PC-3 (cell line): ENCODE data around the gene DYNC1LI1. TPM values are rescaled to one million over a fixed set of nuclear protein-coding genes. Genes with fewer than 3 reads are reported as not detected.

ENCODE experiments used
- ATAC-seq: fragments of 200-7000 bp; cut with Tn5 transposase; 2 replicates; pipeline ENCODE4 v1.9.1; 2020; ENCODE audit warnings: mild to moderate bottlenecking, moderate library complexity
- BruUV-seq: library from RNA; stranded (reverse); fragments of 400-500 nt; replicated peaks from 2 replicates; lab custom pipeline; 2021; lab: Mats Ljungman, UMichigan
- CTCF ChIA-PET: fragments of 300-600 bp; sonication (Branson Sonifier 250); formaldehyde crosslinking; loops from one replicate; lab custom pipeline; 2022; ENCODE audit warnings: antibody characterized with exemption; lab: Charles Lee
- POLR2A ChIA-PET: fragments of 300-600 bp; sonication (Branson Sonifier 250); formaldehyde crosslinking; loops from one replicate; lab custom pipeline; 2022; ENCODE audit warnings: antibody characterized with exemption; ENCODE audit not compliant: unreplicated experiment; lab: Charles Lee
- DNase-seq: peaks from one replicate; pipeline ENCODE4 v3.0.0-alpha.2; 2015
- H2AFZ ChIP-seq: fragments of 300-600 bp; sonication (generic); 2 replicates; pipeline ENCODE4 v1.6.0; 2016; ENCODE audit warnings: antibody characterized with exemption, low read length
- H3F3A ChIP-seq: fragments of 300-600 bp; sonication (generic); one replicate; pipeline ENCODE4 v1.6.0; 2017; ENCODE audit warnings: antibody characterized with exemption, low read length, control low read depth, mild to moderate bottlenecking; ENCODE audit not compliant: unreplicated experiment
- H3K27ac ChIP-seq: fragments of 300-600 bp; sonication (generic); 2 replicates; pipeline ENCODE4 v1.5.1; 2016; ENCODE audit warnings: mild to moderate bottlenecking, low read length
- H3K27me3 ChIP-seq: fragments of 300-600 bp; sonication (generic); 2 replicates; pipeline ENCODE4 v1.6.1; 2016; ENCODE audit warnings: low read length, mixed read lengths
- H3K36me3 ChIP-seq: fragments of 300-600 bp; sonication (generic); 2 replicates; pipeline ENCODE4 v1.6.1; 2016; ENCODE audit warnings: low read depth, mixed run types, low read length, mixed read lengths
- H3K4me1 ChIP-seq: fragments of 300-600 bp; sonication (generic); 2 replicates; pipeline ENCODE4 v1.5.1; 2016; ENCODE audit warnings: low read length; ENCODE audit not compliant: insufficient read depth
- H3K4me2 ChIP-seq: fragments of 300-600 bp; sonication (generic); 2 replicates; pipeline ENCODE4 v1.6.0; 2016; ENCODE audit warnings: low read length
- H3K4me3 ChIP-seq: fragments of 300-600 bp; sonication (generic); 2 replicates; pipeline ENCODE4 v1.5.1; 2016; ENCODE audit warnings: mild to moderate bottlenecking, low read length, mixed read lengths
- H3K79me2 ChIP-seq: fragments of 300-600 bp; sonication (generic); 2 replicates; pipeline ENCODE4 v1.6.1; 2017; ENCODE audit warnings: low read length, mixed read lengths
- H3K9ac ChIP-seq: fragments of 300-600 bp; sonication (generic); 2 replicates; pipeline ENCODE4 v1.6.0; 2016; ENCODE audit warnings: mild to moderate bottlenecking, low read length
- H3K9me2 ChIP-seq: fragments of 300-600 bp; sonication (generic); replicated peaks from 2 replicates; pipeline ENCODE4 v1.6.1; 2016; ENCODE audit warnings: mixed run types, low read length, mixed read lengths
- H3K9me3 ChIP-seq: fragments of 300-600 bp; sonication (generic); 2 replicates; pipeline ENCODE4 v1.6.1; 2016; ENCODE audit warnings: low read length, mixed read lengths
- H4K20me1 ChIP-seq: fragments of 300-600 bp; sonication (generic); 2 replicates; pipeline ENCODE4 v1.6.1; 2016; ENCODE audit warnings: low read length, mixed read lengths
- CTCF ChIP-seq: fragments of 300-600 bp; sonication (generic); conservative IDR thresholded peaks from 2 replicates; pipeline ENCODE4 v1.5.1; 2017; ENCODE audit warnings: antibody characterized with exemption, low read depth, mild to moderate bottlenecking, low read length
- EZH2 ChIP-seq: fragments of 300-600 bp; sonication (generic); IDR thresholded peaks from one replicate; pipeline ENCODE4 v1.6.1; 2017; ENCODE audit warnings: antibody characterized with exemption, mild to moderate bottlenecking, low read length; ENCODE audit not compliant: unreplicated experiment
- EZH2phosphoT487 ChIP-seq: fragments of 300-600 bp; sonication (generic); IDR thresholded peaks from 2 replicates; pipeline ENCODE4 v1.6.1; 2018; ENCODE audit warnings: mild to moderate bottlenecking, antibody characterized with exemption, low read length, borderline replicate concordance
- intact Hi-C: fragments of 100-400 bp; cut with micrococcal nuclease; formaldehyde crosslinking; loops from 2 replicates; pipeline ENCODE4 v1.9.0; 2023
- total RNA-seq: library from RNA; depleted of rRNA; stranded (reverse); fragments of >200 nt; gene quantifications from 2 replicates; pipeline ENCODE4 v1.2.3, GENCODE V29; 2014

DYNC1LI1 gene
- total RNA-seq, 1 experiment from 2014 or later: 44.2 TPM

DNA sequence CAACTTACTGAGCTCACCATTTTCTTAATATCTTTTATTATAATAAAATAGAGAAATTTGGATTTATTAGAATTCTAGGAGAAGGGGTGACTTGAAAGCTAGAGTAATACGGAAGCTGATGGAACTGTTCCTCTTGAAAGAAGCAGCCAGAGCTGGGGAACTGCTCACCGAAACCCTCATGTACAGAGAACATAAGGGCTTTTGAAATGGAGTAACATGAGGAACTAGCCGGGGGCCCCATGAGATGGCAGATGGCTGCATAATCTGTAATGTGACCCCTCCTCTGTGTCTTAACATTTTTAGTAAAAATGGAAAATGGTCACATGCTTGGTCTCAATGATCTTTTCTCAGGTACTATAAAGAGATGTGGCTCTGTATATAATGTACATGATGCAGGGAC is 15.7 kb upstream of the DYNC1LI1 start:
- no peaks in the 10 kb centered on the region for H3F3A ChIP-seq
- H4K20me1 ChIP-seq: no peaks in the 10 kb centered on the region
- no peak overlapping the region for H3K4me2 ChIP-seq
- TF ChIP-seq EZH2phosphoT487: no peak
- TF ChIP-seq EZH2: no peak
- no peak for TF ChIP-seq CTCF
- no peaks in the 10 kb centered on the region for H3K27me3 ChIP-seq
- intact Hi-C loops: no loop called here
- H3K9me2 ChIP-seq: no peaks in the 10 kb centered on the region
- DNase-seq (no peak), ATAC-seq (no peak)
- H3K36me3 ChIP-seq: no peaks in the 10 kb centered on the region
- no peak overlapping the region for H3K4me3 ChIP-seq
- H3K9ac ChIP-seq: no peak overlapping the region
- no peaks in the 10 kb centered on the region for H3K79me2 ChIP-seq
- ChIA-PET POLR2A (no interaction called here), CTCF (no interaction called here)
- no peaks in the 10 kb centered on the region for H3K9me3 ChIP-seq
- no TSS peak for BruUV-seq
- no peak overlapping the region for H3K27ac ChIP-seq
- no peaks in the 10 kb centered on the region for H3K4me1 ChIP-seq
- H2AFZ ChIP-seq: no peak overlapping the region

- no TSS peak for BruUV-seq
- no peak for ATAC-seq
Observed at GRCh38 chr3:32584660-32585059, 14.0 kb upstream of the DYNC1LI1 start.

More at GRCh38 chr3:32584660-32585059, 14.0 kb upstream of the DYNC1LI1 start:
- Histone ChIP-seq H3K4me1 (no peaks in the 10 kb centered on the region), H3K9me2 (no peaks in the 10 kb centered on the region), H3K4me3 (no peak overlapping the region), H2AFZ (no peak overlapping the region), H3K27ac (no peak overlapping the region), H3K4me2 (no peak overlapping the region), H3K36me3 (no peaks in the 10 kb centered on the region), H3K9me3 (no peaks in the 10 kb centered on the region), H3K79me2 (no peaks in the 10 kb centered on the region), H3F3A (no peaks in the 10 kb centered on the region), H3K9ac (no peak overlapping the region), H4K20me1 (no peaks in the 10 kb centered on the region), H3K27me3 (no peaks in the 10 kb centered on the region)
- POLR2A ChIA-PET: no interaction called here
- DNase-seq: no peak
- TF ChIP-seq EZH2 (no peak), EZH2phosphoT487 (no peak), CTCF (no peak)
- intact Hi-C loops: loop anchor here (5.0 kb wide), 1 partner anchor 33 kb away; no protein-coding TSS in a partner anchor
- CTCF ChIA-PET: no interaction called here
